Effector memory CD8-positive, alpha-beta T cell (primary cell): Measurements from ENCODE around the gene RAB11A.

Experiments used
- ATAC-seq: fragments of 150-1000 bp; cut with Tn5 transposase; replicated peaks from 2 replicates; pipeline ENCODE4 v1.10.0; 2021; ENCODE audit warnings: mild to moderate bottlenecking, moderate library complexity
- DNase-seq, 3 experiments: peaks; one replicate each; pipeline ENCODE4 v3.0.0; 2021
- H3K27ac Mint-ChIP-seq, 2 donors: one replicate each; pipeline ENCODE4 v1.8.0; 2022; ENCODE audit warnings: mild to moderate bottlenecking in 2 of 2, mixed read lengths in 2 of 2, moderate library complexity in 2 of 2
- H3K27me3 Mint-ChIP-seq, 2 donors: one replicate each; pipeline ENCODE4 v1.8.0; 2022; ENCODE audit warnings: mixed read lengths in 2 of 2
- H3K36me3 Mint-ChIP-seq: one replicate; pipeline ENCODE4 v1.8.0; 2022; ENCODE audit warnings: mild to moderate bottlenecking, moderate library complexity, mixed read lengths; ENCODE audit not compliant: insufficient read depth
- H3K4me1 Mint-ChIP-seq, 2 donors: one replicate each; pipeline ENCODE4 v1.8.0; 2022; ENCODE audit warnings: low read depth in 2 of 2, mixed read lengths in 2 of 2
- H3K4me3 Mint-ChIP-seq, 2 donors: one replicate each; pipeline ENCODE4 v1.8.0; 2022; ENCODE audit warnings: mild to moderate bottlenecking in 2 of 2, mixed read lengths in 2 of 2, moderate library complexity in 2 of 2
- H3K9me3 Mint-ChIP-seq, 2 donors: one replicate each; pipeline ENCODE4 v1.8.0; 2022; ENCODE audit warnings: mixed read lengths in 2 of 2

Gene RAB11A

GRCh38 chr15:65918945-65919344 lies 49.7 kb downstream of the RAB11A start:
- Mint-ChIP-seq H3K9me3 (no peaks in the 10 kb centered on the region), H3K4me3 (no peak overlapping the region), H3K36me3 (no peaks in the 10 kb centered on the region), H3K27ac (no peak overlapping the region), H3K4me1 (peaks cover 3 to 10% of the 10 kb centered on the region in 2 donors), H3K27me3 (no peaks in the 10 kb centered on the region)
- DNase-seq (no peak), ATAC-seq (no peak)

- no peak for ATAC-seq
- DNase-seq = no peak
- Mint-ChIP-seq H3K9me3 (no peaks in the 10 kb centered on the region), H3K4me1 (peaks cover 3 to 10% of the 10 kb centered on the region in 2 donors), H3K27ac (no peak overlapping the region), H3K36me3 (no peaks in the 10 kb centered on the region), H3K27me3 (no peaks in the 10 kb centered on the region), H3K4me3 (no peak overlapping the region)
Measured at GRCh38 chr15:65919353-65919752, 50.1 kb downstream of the RAB11A start.

GRCh38 chr15:65920121-65920520 lies 50.8 kb downstream of the RAB11A start:
- H3K4me3 Mint-ChIP-seq = no peak overlapping the region
- H3K36me3 Mint-ChIP-seq = no peaks in the 10 kb centered on the region
- no peaks in the 10 kb centered on the region for H3K27me3 Mint-ChIP-seq
- ATAC-seq (no peak), DNase-seq (no peak)
- H3K27ac Mint-ChIP-seq = no peak overlapping the region
- peaks cover 3 to 10% of the 10 kb centered on the region in 2 donors for H3K4me1 Mint-ChIP-seq
- H3K9me3 Mint-ChIP-seq = no peaks in the 10 kb centered on the region

- no peak for ATAC-seq
- H3K36me3 Mint-ChIP-seq = no peaks in the 10 kb centered on the region
- no peak for DNase-seq
- no peaks in the 10 kb centered on the region for H3K9me3 Mint-ChIP-seq
- no peaks in the 10 kb centered on the region for H3K27me3 Mint-ChIP-seq
- H3K4me1 Mint-ChIP-seq = peaks cover 3 to 8% of the 10 kb centered on the region in 2 donors
- H3K27ac Mint-ChIP-seq = no peak overlapping the region
- no peak overlapping the region for H3K4me3 Mint-ChIP-seq
Measured at GRCh38 chr15:65920825-65921309, 51.6 kb downstream of the RAB11A start.

GRCh38 chr15:65921780-65922179 lies 52.5 kb downstream of the RAB11A start:
- ATAC-seq = no peak
- H3K27me3 Mint-ChIP-seq = no peaks in the 10 kb centered on the region
- no peak for DNase-seq
- peaks cover under 1 to 5% of the 10 kb centered on the region in 2 donors for H3K4me1 Mint-ChIP-seq
- no peaks in the 10 kb centered on the region for H3K36me3 Mint-ChIP-seq
- H3K9me3 Mint-ChIP-seq = no peaks in the 10 kb centered on the region
- no peak overlapping the region for H3K4me3 Mint-ChIP-seq
- H3K27ac Mint-ChIP-seq = no peak overlapping the region

GRCh38 chr15:65922621-65923020 lies 53.3 kb downstream of the RAB11A start:
- no peak for ATAC-seq
- no peak for DNase-seq
- H3K27me3 Mint-ChIP-seq = no peaks in the 10 kb centered on the region
- peak overlapping the region in 1 of 2 donors; percentile 4 for H3K27ac Mint-ChIP-seq
- peaks cover 0 to under 1% of the 10 kb centered on the region in 2 donors for H3K4me1 Mint-ChIP-seq
- H3K36me3 Mint-ChIP-seq = no peaks in the 10 kb centered on the region
- no peaks in the 10 kb centered on the region for H3K9me3 Mint-ChIP-seq
- no peak overlapping the region for H3K4me3 Mint-ChIP-seq

GRCh38 chr15:65923264-65923663 lies 54.0 kb downstream of the RAB11A start:
- H3K4me1 Mint-ChIP-seq = no peaks in the 10 kb centered on the region
- H3K27ac Mint-ChIP-seq = peak overlapping the region in 1 of 2 donors; percentile 4
- H3K9me3 Mint-ChIP-seq = no peaks in the 10 kb centered on the region
- no peak overlapping the region for H3K4me3 Mint-ChIP-seq
- DNase-seq (no peak), ATAC-seq (no peak)
- H3K27me3 Mint-ChIP-seq = no peaks in the 10 kb centered on the region
- H3K36me3 Mint-ChIP-seq = no peaks in the 10 kb centered on the region

GRCh38 chr15:65924004-65924403 lies 54.7 kb downstream of the RAB11A start:
- no peak for DNase-seq
- H3K36me3 Mint-ChIP-seq = no peaks in the 10 kb centered on the region
- H3K27me3 Mint-ChIP-seq = no peaks in the 10 kb centered on the region
- no peaks in the 10 kb centered on the region for H3K9me3 Mint-ChIP-seq
- no peak overlapping the region for H3K27ac Mint-ChIP-seq
- no peak overlapping the region for H3K4me3 Mint-ChIP-seq
- no peak for ATAC-seq
- no peaks in the 10 kb centered on the region for H3K4me1 Mint-ChIP-seq

GRCh38 chr15:65925338-65925737 lies 56.0 kb downstream of the RAB11A start:
- no peaks in the 10 kb centered on the region for H3K9me3 Mint-ChIP-seq
- no peak overlapping the region for H3K27ac Mint-ChIP-seq
- no peak overlapping the region for H3K4me3 Mint-ChIP-seq
- no peaks in the 10 kb centered on the region for H3K36me3 Mint-ChIP-seq
- DNase-seq (no peak), ATAC-seq (no peak)
- H3K4me1 Mint-ChIP-seq = no peaks in the 10 kb centered on the region
- H3K27me3 Mint-ChIP-seq = no peaks in the 10 kb centered on the region

GRCh38 chr15:65926459-65926858 lies 57.2 kb downstream of the RAB11A start:
- no peak for ATAC-seq

GRCh38 chr15:65926899-65927298 lies 57.6 kb downstream of the RAB11A start:
- Mint-ChIP-seq H3K4me1 (no peaks in the 10 kb centered on the region), H3K9me3 (no peaks in the 10 kb centered on the region), H3K27ac (no peak overlapping the region), H3K4me3 (no peak overlapping the region), H3K36me3 (no peaks in the 10 kb centered on the region), H3K27me3 (peaks cover 0 to 2% of the 10 kb centered on the region in 2 donors)
- no peak for ATAC-seq
- no peak for DNase-seq

More at GRCh38 chr15:65926459-65926858, 57.2 kb downstream of the RAB11A start:
- Mint-ChIP-seq H3K4me1 (no peaks in the 10 kb centered on the region), H3K36me3 (no peaks in the 10 kb centered on the region), H3K27me3 (no peaks in the 10 kb centered on the region), H3K9me3 (no peaks in the 10 kb centered on the region), H3K27ac (no peak overlapping the region), H3K4me3 (no peak overlapping the region)
- DNase-seq = no peak

GRCh38 chr15:65927545-65927944 lies 58.3 kb downstream of the RAB11A start:
- DNase-seq = no peak
- no peaks in the 10 kb centered on the region for H3K4me1 Mint-ChIP-seq
- no peak overlapping the region for H3K4me3 Mint-ChIP-seq
- H3K27me3 Mint-ChIP-seq = peaks cover 0 to 8% of the 10 kb centered on the region in 2 donors
- no peak for ATAC-seq
- H3K9me3 Mint-ChIP-seq = no peaks in the 10 kb centered on the region
- H3K27ac Mint-ChIP-seq = no peak overlapping the region
- no peaks in the 10 kb centered on the region for H3K36me3 Mint-ChIP-seq

GRCh38 chr15:65929573-65929972 lies 60.3 kb downstream of the RAB11A start:
- DNase-seq = no peak
- H3K27me3 Mint-ChIP-seq = peaks cover 0 to 21% of the 10 kb centered on the region in 2 donors
- H3K9me3 Mint-ChIP-seq = no peaks in the 10 kb centered on the region

GRCh38 chr15:65930134-65930533 lies 60.8 kb downstream of the RAB11A start:
- Mint-ChIP-seq H3K4me3 (no peak overlapping the region), H3K27ac (no peak overlapping the region), H3K9me3 (no peaks in the 10 kb centered on the region), H3K36me3 (no peaks in the 10 kb centered on the region), H3K4me1 (no peaks in the 10 kb centered on the region), H3K27me3 (peaks cover 0 to 21% of the 10 kb centered on the region in 2 donors)
- no peak for ATAC-seq
- DNase-seq = no peak

More at GRCh38 chr15:65929573-65929972, 60.3 kb downstream of the RAB11A start:
- Mint-ChIP-seq H3K36me3 (no peaks in the 10 kb centered on the region), H3K27ac (no peak overlapping the region), H3K4me1 (no peaks in the 10 kb centered on the region), H3K4me3 (no peak overlapping the region)
- no peak for ATAC-seq

- H3K36me3 Mint-ChIP-seq = no peaks in the 10 kb centered on the region
- ATAC-seq = no peak
- H3K4me1 Mint-ChIP-seq = no peaks in the 10 kb centered on the region
- H3K4me3 Mint-ChIP-seq = no peak overlapping the region
- H3K27ac Mint-ChIP-seq = no peak overlapping the region
- H3K9me3 Mint-ChIP-seq = no peaks in the 10 kb centered on the region
- no peak for DNase-seq
- H3K27me3 Mint-ChIP-seq = peaks cover 0 to 21% of the 10 kb centered on the region in 2 donors
Measured at GRCh38 chr15:65931221-65931620, 61.9 kb downstream of the RAB11A start.
